HepG2 (cell line): ENCODE data around the gene VRK3. TPM values are rescaled to one million over a fixed set of nuclear protein-coding genes. Genes with fewer than 3 reads are reported as not detected.

ENCODE experiments used
- ARID2 ChIP-seq: sonication (generic); formaldehyde crosslinking; IDR thresholded peaks from 2 replicates; pipeline ENCODE4 v1.8.1; 2022; ENCODE audit warnings: mild to moderate bottlenecking, missing genetic modification reagents, borderline replicate concordance
- ATF7-NPFF ChIP-seq: sonication (generic); formaldehyde crosslinking; IDR thresholded peaks from 2 replicates; pipeline ENCODE4 v1.8.1; 2023; ENCODE audit warnings: mild to moderate bottlenecking, low read depth, missing genetic modification reagents, moderate library complexity
- CCAR2 ChIP-seq: fragments of 200-400 bp; formaldehyde crosslinking; optimal IDR thresholded peaks from 2 replicates; pipeline ENCODE3; 2018; ENCODE audit warnings: low read depth, mild to moderate bottlenecking, low read length, moderate library complexity
- DRAP1 ChIP-seq: IDR thresholded peaks from 2 replicates; pipeline ENCODE4 v1.6.1; 2016; ENCODE audit warnings: missing genetic modification reagents, missing compliant biosample characterization
- EP300 ChIP-seq, 3 experiments: sonication (generic) in 1 of 3; formaldehyde crosslinking in 1 of 3; IDR thresholded peaks; 2 replicates each; pipeline versions ENCODE4 v1.5.1 to v1.6.1; 2011 to 2020; ENCODE audit warnings: low read depth in 2 of 3, low read length in 2 of 3, borderline replicate concordance in 1 of 3, improper control_type of control experiment in 1 of 3, mild to moderate bottlenecking in 1 of 3, missing genetic modification reagents in 1 of 3, moderate library complexity in 1 of 3
- HNRNPUL1 ChIP-seq: fragments of 200-400 bp; formaldehyde crosslinking; IDR thresholded peaks from 2 replicates; pipeline ENCODE4 v1.6.1; 2017; ENCODE audit warnings: low read depth, mild to moderate bottlenecking, low read length, moderate library complexity
- KAT8 ChIP-seq: IDR thresholded peaks from 2 replicates; pipeline ENCODE4 v1.6.1; 2016; ENCODE audit warnings: missing genetic modification reagents, missing compliant biosample characterization
- MATR3 ChIP-seq: sonication (generic); formaldehyde crosslinking; IDR thresholded peaks from 2 replicates; pipeline ENCODE4 v1.4.0; 2020; ENCODE audit warnings: missing genetic modification reagents
- NCOA5 ChIP-seq: sonication (generic); formaldehyde crosslinking; IDR thresholded peaks from 2 replicates; pipeline ENCODE4 v1.4.0; 2020; ENCODE audit warnings: missing genetic modification reagents
- PATZ1 ChIP-seq: sonication (generic); formaldehyde crosslinking; IDR thresholded peaks from 2 replicates; pipeline ENCODE4 v1.4.0; 2020; ENCODE audit warnings: missing genetic modification reagents
- TCF7L2 ChIP-seq: IDR thresholded peaks from 2 replicates; pipeline ENCODE4 v1.6.1; 2011; ENCODE audit warnings: mild to moderate bottlenecking, low read depth, low read length, moderate library complexity
- TP53 ChIP-seq: sonication (generic); formaldehyde crosslinking; conservative IDR thresholded peaks from 2 replicates; pipeline ENCODE4 v1.4.0; 2020; ENCODE audit warnings: missing genetic modification reagents
- ZBTB7B ChIP-seq: sonication (generic); formaldehyde crosslinking; IDR thresholded peaks from 2 replicates; pipeline ENCODE4 v1.4.0; 2020; ENCODE audit warnings: missing genetic modification reagents
- ZNF17 ChIP-seq: sonication (generic); formaldehyde crosslinking; IDR thresholded peaks from 2 replicates; pipeline ENCODE4 v1.5.0; 2020; ENCODE audit warnings: mild to moderate bottlenecking, missing genetic modification reagents
- ZNF331 ChIP-seq: sonication (generic); formaldehyde crosslinking; IDR thresholded peaks from 2 replicates; pipeline ENCODE4 v1.4.0; 2020; ENCODE audit warnings: missing genetic modification reagents
- ZNF503 ChIP-seq: sonication (generic); formaldehyde crosslinking; IDR thresholded peaks from 2 replicates; pipeline ENCODE4 v1.4.0; 2020; ENCODE audit warnings: missing genetic modification reagents
- ZNF597 ChIP-seq: sonication (generic); formaldehyde crosslinking; IDR thresholded peaks from 2 replicates; pipeline ENCODE4 v1.5.0; 2020; ENCODE audit warnings: missing genetic modification reagents
- ZNF687 ChIP-seq: sonication (generic); formaldehyde crosslinking; IDR thresholded peaks from 2 replicates; pipeline ENCODE4 v1.5.1; 2020; ENCODE audit warnings: mild to moderate bottlenecking, missing genetic modification reagents, moderate library complexity
- ZNF784 ChIP-seq: sonication (generic); formaldehyde crosslinking; IDR thresholded peaks from 2 replicates; pipeline ENCODE4 v1.5.1; 2020; ENCODE audit warnings: missing genetic modification reagents, mild to moderate bottlenecking, borderline replicate concordance
- polyA plus RNA-seq, 8 experiments: library from polyadenylated mRNA; depleted of rRNA in 3 of 8; stranded (reverse) in 7 of 8; unstranded in 1 of 8; fragments of >200 nt; fragmentation: Illumina TruSeq in 4 of 8; extraction: Trizol in 4 of 8; gene quantifications; 2 replicates each; pipeline versions ENCODE4 v1.2.1 to v1.2.3, GENCODE V29; 2011 to 2016; ENCODE audit warnings: low read depth in 4 of 8, missing spikeins in 1 of 8, mixed read lengths in 1 of 8; ENCODE audit not compliant: insufficient read depth in 1 of 8
- total RNA-seq, 5 experiments: library from RNA; depleted of rRNA; stranded (reverse); fragments of >200 nt; fragmentation: Illumina TruSeq; extraction: Trizol; gene quantifications; 2 replicates each; pipeline ENCODE4 v1.2.3, GENCODE V29; 2016; ENCODE audit warnings: low read depth in 1 of 5

Gene VRK3
- total and polyA plus RNA-seq, 2 of the 13 experiments (the other 11 are each of a cell fraction or from before 2014, with no cell fraction given): 23.8 to 28.3 TPM

- TF ChIP-seq ZNF687 (CRISPR knock-in tag): peak; percentile 92
- peak; percentile 100 for TF ChIP-seq ZNF17 (CRISPR knock-in tag)
- TF ChIP-seq HNRNPUL1: no peak
- TF ChIP-seq ZNF597: no peak
- TF ChIP-seq EP300 (IDR thresholded peaks at IDR 0.05; ENCODE audit: low read depth in 2 of 2, low read length in 2 of 2): no peak
- peak; percentile 92 for TF ChIP-seq EP300 (CRISPR knock-in tag; IDR thresholded peaks at IDR 0.05; ENCODE audit: borderline replicate concordance)
- TF ChIP-seq ZNF331 (CRISPR knock-in tag): peak; percentile 100
- TF ChIP-seq ZNF784 (CRISPR knock-in tag): peak; percentile 100
- no peak for TF ChIP-seq CCAR2
- TF ChIP-seq DRAP1: peak; percentile 93
- peak; percentile 98 for TF ChIP-seq TP53
- TF ChIP-seq ZNF503 (CRISPR knock-in tag): peak; percentile 99
- TF ChIP-seq KAT8 (CRISPR knock-in tag): peak; percentile 96
- peak; percentile 99 for TF ChIP-seq NCOA5
- TF ChIP-seq PATZ1 (CRISPR knock-in tag): peak; percentile 96
- TF ChIP-seq ATF7-NPFF: peak; percentile 100
- peak; percentile 100 for TF ChIP-seq ARID2
- TF ChIP-seq ZBTB7B: peak; percentile 99
- no peak for TF ChIP-seq TCF7L2
- TF ChIP-seq MATR3: no peak
Measured at GRCh38 chr19:49987159-49987698, 37.9 kb downstream of the VRK3 start (continued).
